HUES64 (cell line): ENCODE results near the gene ZBTB7B.

ENCODE experiments used
- H3K27ac ChIP-seq: 2 replicates; pipeline ENCODE4 v1.7.0; 2013; ENCODE audit warnings: low read depth, low read length, inconsistent platforms
- H3K27me3 ChIP-seq: 2 replicates; pipeline ENCODE4 v1.6.1; 2013; ENCODE audit warnings: mild to moderate bottlenecking, low read length; ENCODE audit not compliant: insufficient read depth
- H3K36me3 ChIP-seq: 2 replicates; pipeline ENCODE4 v1.6.1; 2013; ENCODE audit warnings: mild to moderate bottlenecking, low read length; ENCODE audit not compliant: insufficient read depth
- H3K4me1 ChIP-seq: 2 replicates; pipeline ENCODE4 v1.6.1; 2013; ENCODE audit warnings: mild to moderate bottlenecking, low read length, moderate library complexity; ENCODE audit not compliant: insufficient read depth
- H3K4me3 ChIP-seq: 2 replicates; pipeline ENCODE4 v1.5.1; 2013; ENCODE audit warnings: mild to moderate bottlenecking, low read length, moderate library complexity
- H3K9ac ChIP-seq: 2 replicates; pipeline ENCODE4 v1.6.1; 2013; ENCODE audit warnings: mild to moderate bottlenecking, low read depth, low read length
- H3K9me3 ChIP-seq: 2 replicates; pipeline ENCODE4 v1.6.1; 2013; ENCODE audit warnings: low read depth, low read length; ENCODE audit not compliant: insufficient read depth
- WGBS: fragments of 150-250, 120-280 bp; methylation state at CpG from one replicate; pipeline ENCODE4 v1.1.7; 2013; ENCODE audit warnings: missing lambda C conversion rate; 5-methylcytosine and 5-hydroxymethylcytosine counted together

ZBTB7B gene

DNA sequence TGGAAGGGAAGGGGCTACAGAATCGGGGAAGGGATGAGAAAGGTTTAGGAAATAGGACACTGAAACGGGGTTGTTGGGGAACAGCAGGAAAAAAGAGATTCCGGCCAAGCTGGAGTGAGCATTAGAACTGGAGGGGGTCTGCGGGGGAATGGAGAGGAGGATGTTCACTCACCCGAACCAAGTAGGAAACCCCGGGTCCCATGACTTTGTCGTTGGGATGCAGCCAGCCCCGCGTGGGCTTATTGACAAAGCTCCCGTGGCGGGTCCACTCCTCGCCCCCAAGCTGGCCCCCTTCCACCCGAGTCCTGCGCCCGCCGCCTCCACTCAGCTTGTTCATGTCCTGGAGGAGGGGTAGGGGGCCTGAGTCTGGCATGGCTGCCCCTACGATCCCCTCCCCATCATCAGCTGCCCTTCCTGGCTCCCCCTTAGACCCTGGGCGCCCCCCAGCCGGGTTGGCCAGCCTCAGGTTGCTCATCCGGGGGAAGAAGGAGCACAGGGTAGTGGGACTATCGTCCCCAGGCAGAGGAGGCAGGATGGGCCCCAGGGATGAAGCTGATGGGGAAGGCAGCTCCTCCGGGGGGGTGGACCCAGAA, 32.6 kb upstream of the ZBTB7B start:
- H3K9me3 ChIP-seq = no peaks in the 10 kb centered on the region
- peaks cover 25% of the 10 kb centered on the region for H3K4me1 ChIP-seq
- H3K27me3 ChIP-seq = no peaks in the 10 kb centered on the region
- H3K27ac ChIP-seq = peak overlapping the region; percentile 100
- H3K4me3 ChIP-seq = peak overlapping the region; percentile 71
- WGBS = 6% methylated on average over 21 of the region's 22 CpGs
- peaks cover 34% of the 10 kb centered on the region for H3K36me3 ChIP-seq
- H3K9ac ChIP-seq = peak overlapping the region; percentile 73

GRCh38 chr1:154970631-154971340, 31.8 kb upstream of the ZBTB7B start, which contains the start of gene SHC1:
Gene SHC1, minus strand, starts transcription at chr1:154970747. Its CDS starts 221 bp downstream, at chr1:154970526.
- H3K9ac ChIP-seq = peak within 1 kb of the TSS; percentile 73
- H3K9me3 ChIP-seq = no peaks in the 10 kb centered on the region
- H3K36me3 ChIP-seq = peaks cover 27% of the 10 kb centered on the region
- 1% methylated on average over 13 of the region's 15 CpGs for WGBS
- no peaks in the 10 kb centered on the region for H3K27me3 ChIP-seq
- peak within 1 kb of the TSS; percentile 100 for H3K27ac ChIP-seq
- H3K4me3 ChIP-seq = peak within 1 kb of the TSS; percentile 71
- peaks cover 25% of the 10 kb centered on the region for H3K4me1 ChIP-seq

- no peaks in the 10 kb centered on the region for H3K27me3 ChIP-seq
- peaks cover 20% of the 10 kb centered on the region for H3K36me3 ChIP-seq
- H3K9ac ChIP-seq = peak overlapping the region; percentile 73
- peak overlapping the region; percentile 71 for H3K4me3 ChIP-seq
- H3K9me3 ChIP-seq = no peaks in the 10 kb centered on the region
- H3K27ac ChIP-seq = peak overlapping the region; percentile 100
- WGBS = 60% methylated on average over 10 of the region's 10 CpGs
- peaks cover 29% of the 10 kb centered on the region for H3K4me1 ChIP-seq
Measured at GRCh38 chr1:154971341-154971998, 31.1 kb upstream of the ZBTB7B start.

- peaks cover 33% of the 10 kb centered on the region for H3K4me1 ChIP-seq
- H3K9me3 ChIP-seq = no peaks in the 10 kb centered on the region
- no peaks in the 10 kb centered on the region for H3K27me3 ChIP-seq
- peak overlapping the region; percentile 90 for H3K9ac ChIP-seq
- peak overlapping the region; percentile 81 for H3K4me3 ChIP-seq
- 22% methylated on average over 2 of the region's 3 CpGs for WGBS
- peak overlapping the region; percentile 100 for H3K27ac ChIP-seq
- peaks cover 13% of the 10 kb centered on the region for H3K36me3 ChIP-seq
Measured at GRCh38 chr1:154972213-154972516, 30.4 kb upstream of the ZBTB7B start.

DNA sequence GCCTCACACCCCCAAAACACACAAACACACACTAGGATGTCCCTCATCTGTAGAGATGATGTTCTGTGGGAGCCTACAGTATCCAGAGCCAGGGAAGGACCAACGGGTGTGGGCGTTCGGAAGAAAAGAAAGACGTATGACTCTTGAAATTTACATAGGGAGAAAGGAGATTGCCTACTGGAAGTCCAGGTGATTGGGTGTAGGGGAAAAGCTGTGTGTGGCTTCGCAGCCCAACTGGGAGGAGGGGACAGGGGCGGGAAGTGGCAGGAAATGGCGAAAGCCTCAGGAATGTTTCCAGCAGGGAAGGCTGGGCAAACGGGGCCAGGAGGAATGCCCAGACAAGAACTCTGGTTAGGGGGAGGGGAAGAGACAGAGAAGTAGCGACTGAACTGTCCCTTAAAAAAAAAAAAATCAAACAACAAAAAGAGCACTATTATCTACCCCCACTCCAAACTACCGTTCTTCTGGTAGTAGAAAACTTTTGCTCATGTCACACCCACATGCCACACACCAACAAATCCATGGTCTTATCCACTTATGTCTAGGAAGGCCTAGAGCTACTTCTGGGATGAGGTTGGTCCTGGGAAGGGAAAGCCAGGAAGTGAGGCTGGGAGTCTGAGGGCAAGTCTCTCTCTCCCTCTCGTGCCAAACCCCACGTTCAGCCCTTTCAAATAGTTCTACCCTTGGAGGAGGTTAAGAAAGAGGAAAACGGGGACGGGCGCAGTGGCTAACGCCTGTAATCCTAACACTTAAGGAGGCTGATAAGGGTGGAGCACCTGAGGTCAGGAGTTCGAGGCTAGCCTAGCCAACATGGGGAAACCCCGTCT, 29.9 kb upstream of the ZBTB7B start:
- Histone ChIP-seq H3K9ac (peak overlapping the region; percentile 90), H3K4me3 (peak overlapping the region; percentile 81), H3K27ac (peak overlapping the region; percentile 100), H3K9me3 (no peaks in the 10 kb centered on the region), H3K4me1 (peaks cover 33% of the 10 kb centered on the region), H3K27me3 (no peaks in the 10 kb centered on the region), H3K36me3 (peaks cover 11% of the 10 kb centered on the region)
- WGBS = 3% methylated on average over 16 of the region's 18 CpGs

DNA sequence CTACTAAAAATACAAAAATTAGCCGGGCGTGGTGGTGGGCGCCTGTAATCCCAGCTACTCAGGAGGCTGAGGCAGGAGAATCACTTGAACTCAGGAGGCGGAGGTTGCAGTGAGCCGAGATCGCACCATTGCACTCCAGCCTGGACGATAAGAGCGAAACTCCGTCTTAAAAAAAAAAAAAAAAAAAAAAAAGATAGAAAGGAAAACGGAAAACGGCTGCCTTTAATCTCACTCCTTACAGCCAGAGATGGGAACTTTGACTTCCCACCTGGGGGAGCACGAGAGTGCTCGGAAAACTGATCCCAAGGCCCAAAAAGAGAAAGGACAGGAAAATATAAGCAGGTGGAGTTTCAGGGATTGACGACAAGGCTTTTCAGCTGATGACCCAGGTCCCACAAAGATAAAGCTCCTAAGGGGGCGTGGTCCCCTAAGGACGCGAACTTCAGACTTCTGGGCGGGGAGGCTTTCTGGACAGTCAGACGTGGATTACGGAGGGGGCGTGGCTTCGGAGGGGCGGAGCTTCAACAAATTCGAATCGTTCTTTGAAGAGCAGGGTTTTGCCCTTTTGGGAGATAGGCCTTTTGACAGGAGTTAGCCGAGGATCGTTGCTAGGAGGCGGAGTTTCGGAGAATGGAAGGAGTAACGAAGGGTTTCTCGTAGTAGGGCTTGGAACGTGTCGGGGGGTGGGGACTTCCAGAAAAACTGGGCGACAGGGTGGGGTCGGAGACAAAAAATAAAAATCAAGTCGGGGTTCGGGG, 29.1 kb upstream of the ZBTB7B start:
- peak overlapping the region; percentile 81 for H3K4me3 ChIP-seq
- H3K9ac ChIP-seq = peak overlapping the region; percentile 90
- peaks cover 11% of the 10 kb centered on the region for H3K36me3 ChIP-seq
- no peaks in the 10 kb centered on the region for H3K9me3 ChIP-seq
- H3K4me1 ChIP-seq = peaks cover 32% of the 10 kb centered on the region
- peak overlapping the region; percentile 100 for H3K27ac ChIP-seq
- under 1% methylated on average over 31 of the region's 37 CpGs for WGBS
- no peaks in the 10 kb centered on the region for H3K27me3 ChIP-seq

DNA sequence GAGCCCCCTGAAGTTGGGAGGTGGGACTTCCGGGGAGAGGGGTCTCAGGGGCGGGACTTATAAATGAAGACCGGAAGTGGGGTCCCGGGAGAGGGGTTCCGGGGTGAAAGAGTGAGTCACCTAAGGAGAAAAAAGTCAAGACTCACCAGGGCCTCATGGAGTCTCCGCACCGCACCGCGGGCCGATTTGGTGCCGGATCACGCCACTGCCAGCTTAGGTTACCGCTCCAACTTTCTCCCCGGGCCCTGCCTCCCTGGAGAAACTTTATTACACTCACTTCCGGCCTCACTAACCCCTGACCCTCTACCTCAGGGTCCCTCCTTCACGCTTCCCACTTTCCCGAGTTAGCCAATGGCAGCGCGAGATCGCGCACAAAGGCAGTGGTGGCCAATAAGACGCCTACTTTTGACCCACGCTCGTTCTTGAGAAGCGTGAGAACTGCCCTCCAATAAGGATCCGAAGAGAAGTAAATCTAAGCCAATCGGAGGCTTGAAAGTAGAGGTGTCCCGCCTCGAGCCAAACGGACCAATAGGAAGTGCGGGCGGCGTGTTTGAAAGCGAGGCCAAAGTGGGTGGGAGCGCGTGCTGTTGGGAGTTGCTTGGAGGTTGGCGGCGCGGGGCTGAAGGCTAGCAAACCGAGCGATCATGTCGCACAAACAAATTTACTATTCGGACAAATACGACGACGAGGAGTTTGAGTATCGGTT, 28.3 kb upstream of the ZBTB7B start, which contains the start of gene CKS1B:
CKS1B (plus strand) TSS at position 580 of the 706 bp plus-strand sequence; CDS start at position 645, 65 bp downstream.
- H3K36me3 ChIP-seq = peaks cover 16% of the 10 kb centered on the region
- no peaks in the 10 kb centered on the region for H3K27me3 ChIP-seq
- peak within 1 kb of the TSS; percentile 100 for H3K27ac ChIP-seq
- H3K4me1 ChIP-seq = peaks cover 25% of the 10 kb centered on the region
- peak within 1 kb of the TSS; percentile 90 for H3K9ac ChIP-seq
- H3K9me3 ChIP-seq = no peaks in the 10 kb centered on the region
- H3K4me3 ChIP-seq = peak within 1 kb of the TSS; percentile 81
- under 1% methylated on average over 47 of the region's 47 CpGs for WGBS

GRCh38 chr1:154974808-154975408, 27.7 kb upstream of the ZBTB7B start:
- WGBS = under 1% methylated on average over 30 of the region's 30 CpGs
- H3K4me3 ChIP-seq = peak overlapping the region; percentile 81
- peak overlapping the region; percentile 100 for H3K27ac ChIP-seq
- no peaks in the 10 kb centered on the region for H3K9me3 ChIP-seq
- H3K9ac ChIP-seq = peak overlapping the region; percentile 79
- H3K4me1 ChIP-seq = peaks cover 25% of the 10 kb centered on the region
- H3K36me3 ChIP-seq = peaks cover 22% of the 10 kb centered on the region
- no peaks in the 10 kb centered on the region for H3K27me3 ChIP-seq

DNA sequence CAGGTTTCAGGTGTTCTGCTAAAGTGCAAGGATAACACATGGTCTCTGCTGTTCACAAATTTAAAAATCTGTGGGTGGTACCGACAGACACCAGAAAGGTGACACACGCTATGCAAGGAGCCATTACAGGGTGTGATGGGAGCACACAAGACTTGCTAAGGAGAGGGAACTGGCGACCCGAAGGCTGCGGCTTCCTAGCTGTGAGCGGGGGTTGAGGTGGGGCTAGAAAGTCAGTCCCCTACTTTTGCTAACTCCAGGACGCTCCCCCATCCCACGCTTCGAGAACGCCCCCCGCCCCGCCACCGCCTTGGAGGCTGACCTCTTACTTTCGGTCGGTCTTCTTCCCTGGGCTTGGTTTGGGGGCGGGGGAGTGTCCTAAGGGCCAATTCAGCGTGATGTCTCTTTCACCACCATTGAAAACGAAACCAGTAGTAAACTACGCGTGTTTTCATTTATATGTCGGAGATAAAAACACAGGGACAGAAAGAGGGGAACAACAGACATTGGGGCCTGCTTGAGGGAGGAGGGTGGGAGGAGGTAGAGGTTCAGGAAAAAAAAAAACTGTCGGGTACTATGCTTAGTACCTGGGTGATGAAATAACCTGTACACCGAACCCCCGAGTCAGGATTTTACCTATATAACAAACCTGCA, 27.1 kb upstream of the ZBTB7B start:
- Histone ChIP-seq H3K27me3 (no peaks in the 10 kb centered on the region), H3K4me1 (peaks cover 25% of the 10 kb centered on the region), H3K27ac (peak overlapping the region; percentile 100), H3K4me3 (peak overlapping the region; percentile 81), H3K36me3 (peaks cover 26% of the 10 kb centered on the region), H3K9ac (peak overlapping the region; percentile 79), H3K9me3 (no peaks in the 10 kb centered on the region)
- under 1% methylated on average over 21 of the region's 24 CpGs for WGBS
